Measurements from ENCODE around the gene FCN3. TPM values are rescaled to one million over a fixed set of nuclear protein-coding genes. Genes with fewer than 3 reads are reported as not detected.
A peak's percentile ranks its signal among the peaks of the same experiment; 100 is the strongest.

FCN3 gene
- total and polyA plus RNA-seq, 2 donors (not counting 1 experiment from before 2014, with no cell fraction given): not detected

DNA sequence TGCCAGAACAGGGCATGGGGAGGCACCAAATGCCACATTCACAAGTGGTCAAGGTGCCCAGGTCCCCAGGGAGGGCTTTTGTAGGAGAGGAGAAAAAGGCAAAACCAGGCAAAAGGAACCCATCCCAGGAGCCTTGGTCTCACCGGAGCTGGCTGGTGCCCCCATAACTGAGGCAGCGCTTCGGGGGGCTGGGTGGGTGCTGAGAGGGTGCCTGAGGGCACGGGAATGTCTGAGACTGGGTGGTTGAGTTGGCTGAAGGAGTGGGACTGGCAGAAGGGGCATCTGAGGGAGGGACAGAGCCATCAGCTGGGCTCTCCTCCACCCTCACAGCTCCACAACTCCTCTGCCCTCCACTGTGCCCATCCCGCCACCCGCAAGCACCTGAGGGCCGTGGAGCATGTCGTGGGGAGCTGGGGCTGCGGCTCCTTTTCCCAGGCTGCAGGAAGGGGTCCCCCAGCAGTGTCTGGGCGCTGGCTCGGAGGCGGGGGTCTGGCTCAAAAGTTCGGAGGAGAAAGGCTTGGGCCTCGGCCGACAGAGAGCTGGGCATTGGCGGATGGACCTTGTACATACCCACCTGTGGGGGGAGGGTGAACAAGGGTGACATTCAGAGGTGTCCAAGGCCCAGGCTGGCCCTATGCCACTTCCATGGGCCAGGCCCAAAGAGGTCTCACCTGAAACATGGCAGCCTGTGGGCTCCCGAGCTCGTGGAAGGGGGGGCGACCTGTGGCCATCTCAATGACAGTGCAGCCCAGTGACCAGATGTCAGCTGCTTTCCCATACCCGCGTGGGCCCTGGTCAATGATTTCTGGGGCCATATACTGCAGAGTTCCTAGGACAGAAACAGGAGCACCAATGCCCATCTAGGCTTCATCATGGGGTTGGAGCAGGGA is 16.3 kb downstream of the FCN3 start:
- H3K4me1 ChIP-seq (ENCODE audit: control insufficient read depth, extremely low read depth, insufficient read depth, low read length): no peaks in the 10 kb centered on the region
- H3K36me3 ChIP-seq (ENCODE audit: control insufficient read depth, insufficient read depth, low read length): peaks cover 37% of the 10 kb centered on the region
- no peaks in the 10 kb centered on the region for H3K79me2 ChIP-seq (ENCODE audit: control insufficient read depth, insufficient read depth, low read length)
- H3K27me3 ChIP-seq (ENCODE audit: control insufficient read depth, insufficient read depth, low read length): no peaks in the 10 kb centered on the region
- TF ChIP-seq, protein P1, sequence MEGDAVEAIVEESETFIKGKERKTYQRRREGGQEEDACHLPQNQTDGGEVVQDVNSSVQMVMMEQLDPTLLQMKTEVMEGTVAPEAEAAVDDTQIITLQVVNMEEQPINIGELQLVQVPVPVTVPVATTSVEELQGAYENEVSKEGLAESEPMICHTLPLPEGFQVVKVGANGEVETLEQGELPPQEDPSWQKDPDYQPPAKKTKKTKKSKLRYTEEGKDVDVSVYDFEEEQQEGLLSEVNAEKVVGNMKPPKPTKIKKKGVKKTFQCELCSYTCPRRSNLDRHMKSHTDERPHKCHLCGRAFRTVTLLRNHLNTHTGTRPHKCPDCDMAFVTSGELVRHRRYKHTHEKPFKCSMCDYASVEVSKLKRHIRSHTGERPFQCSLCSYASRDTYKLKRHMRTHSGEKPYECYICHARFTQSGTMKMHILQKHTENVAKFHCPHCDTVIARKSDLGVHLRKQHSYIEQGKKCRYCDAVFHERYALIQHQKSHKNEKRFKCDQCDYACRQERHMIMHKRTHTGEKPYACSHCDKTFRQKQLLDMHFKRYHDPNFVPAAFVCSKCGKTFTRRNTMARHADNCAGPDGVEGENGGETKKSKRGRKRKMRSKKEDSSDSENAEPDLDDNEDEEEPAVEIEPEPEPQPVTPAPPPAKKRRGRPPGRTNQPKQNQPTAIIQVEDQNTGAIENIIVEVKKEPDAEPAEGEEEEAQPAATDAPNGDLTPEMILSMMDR (conservative IDR thresholded peaks at IDR 0.05 in 1 of 2, IDR thresholded peaks at IDR 0.05 in 1 of 2; ENCODE audit: low read depth in 1 of 2, low read length in 2 of 2): no peak
- no peak for TF ChIP-seq EZH2 (IDR thresholded peaks at IDR 0.05; ENCODE audit: low read length, missing control alignments)
- H4K20me1 ChIP-seq (ENCODE audit: control insufficient read depth, extremely low read depth, insufficient read depth, low read length): no peaks in the 10 kb centered on the region
- DNase-seq (ENCODE audit: low read depth in 2 of 2): no peak
- H3K9me3 ChIP-seq (ENCODE audit: control insufficient read depth, insufficient read depth, low read depth, low read length): no peaks in the 10 kb centered on the region
- H3K9ac ChIP-seq (ENCODE audit: insufficient read depth, low read length): no peak overlapping the region
- no peak overlapping the region for H3K4me3 ChIP-seq (replicated peaks in 1 of 4; ENCODE audit: control extremely low read depth in 1 of 4, insufficient read depth in 1 of 4, low read depth in 3 of 4, low read length in 4 of 4)
- no peak overlapping the region for H3K4me2 ChIP-seq (ENCODE audit: extremely low read depth, insufficient read depth, low read length)
- no peak overlapping the region for H2AFZ ChIP-seq (ENCODE audit: low read length)
- no peak overlapping the region for H3K27ac ChIP-seq (ENCODE audit: insufficient read depth, low read length)

DNA sequence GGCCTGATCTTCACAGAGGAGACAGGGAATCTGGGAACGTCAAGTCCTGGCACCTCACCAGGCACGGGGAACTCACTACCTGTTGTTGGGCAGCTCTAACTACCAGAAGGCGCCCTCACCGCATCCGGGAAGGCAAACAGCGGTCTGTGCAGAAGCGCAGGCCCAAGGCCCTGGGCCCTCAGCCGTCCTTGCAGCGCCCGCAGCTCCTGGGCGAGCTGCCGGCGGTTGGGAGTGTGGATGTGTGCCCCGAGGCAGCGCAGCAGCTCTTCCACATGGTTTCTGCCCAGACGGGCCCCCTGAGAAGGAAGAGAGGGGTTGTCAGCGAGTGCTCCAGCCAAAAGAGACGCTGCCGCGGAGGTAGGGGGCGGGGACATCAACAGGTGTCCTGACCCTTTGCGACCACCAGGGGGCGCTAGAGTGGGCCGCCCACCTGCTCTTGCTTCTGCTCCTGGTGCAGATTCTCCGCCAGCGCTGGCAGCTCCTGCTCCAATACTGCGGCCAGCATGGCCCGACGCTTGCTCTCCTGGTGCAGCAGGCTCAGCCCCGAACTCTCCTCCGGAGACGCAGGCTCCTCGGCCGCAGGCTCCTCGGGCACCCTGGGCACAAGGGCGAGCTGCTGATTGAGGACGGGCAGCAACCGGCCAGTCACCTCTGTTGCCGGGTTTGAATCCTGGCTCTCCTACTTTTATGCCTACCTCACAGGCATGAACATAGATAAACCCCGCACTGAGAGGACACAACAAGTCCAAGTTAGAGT is 17.2 kb downstream of the FCN3 start:
- H3K36me3 ChIP-seq (ENCODE audit: control insufficient read depth, insufficient read depth, low read length): peaks cover 32% of the 10 kb centered on the region
- DNase-seq (ENCODE audit: low read depth in 2 of 2): peak; percentile 45 to 48
- no peaks in the 10 kb centered on the region for H3K79me2 ChIP-seq (ENCODE audit: control insufficient read depth, insufficient read depth, low read length)

More for the DNA sequence above, 17.2 kb downstream of the FCN3 start:
- no peak overlapping the region for H2AFZ ChIP-seq (ENCODE audit: low read length)
- no peak overlapping the region for H3K9ac ChIP-seq (ENCODE audit: insufficient read depth, low read length)
- H4K20me1 ChIP-seq (ENCODE audit: control insufficient read depth, extremely low read depth, insufficient read depth, low read length): no peaks in the 10 kb centered on the region
- H3K27ac ChIP-seq (ENCODE audit: insufficient read depth, low read length): no peak overlapping the region
- no peaks in the 10 kb centered on the region for H3K27me3 ChIP-seq (ENCODE audit: control insufficient read depth, insufficient read depth, low read length)
- no peaks in the 10 kb centered on the region for H3K9me3 ChIP-seq (ENCODE audit: control insufficient read depth, insufficient read depth, low read depth, low read length)
- no peak overlapping the region for H3K4me2 ChIP-seq (ENCODE audit: extremely low read depth, insufficient read depth, low read length)
- TF ChIP-seq, protein P1 (conservative IDR thresholded peaks at IDR 0.05 in 1 of 2, IDR thresholded peaks at IDR 0.05 in 1 of 2; ENCODE audit: low read depth in 1 of 2, low read length in 2 of 2): peak; percentile 64 to 79
- no peak for TF ChIP-seq EZH2 (IDR thresholded peaks at IDR 0.05; ENCODE audit: low read length, missing control alignments)
- H3K4me3 ChIP-seq (replicated peaks in 1 of 4; ENCODE audit: control extremely low read depth in 1 of 4, insufficient read depth in 1 of 4, low read depth in 3 of 4, low read length in 4 of 4): no peak overlapping the region
- H3K4me1 ChIP-seq (ENCODE audit: control insufficient read depth, extremely low read depth, insufficient read depth, low read length): no peaks in the 10 kb centered on the region

All from fibroblast of lung (primary cell).